ENCODE data around the gene PTCHD1.

The PTCHD1 gene

DNA sequence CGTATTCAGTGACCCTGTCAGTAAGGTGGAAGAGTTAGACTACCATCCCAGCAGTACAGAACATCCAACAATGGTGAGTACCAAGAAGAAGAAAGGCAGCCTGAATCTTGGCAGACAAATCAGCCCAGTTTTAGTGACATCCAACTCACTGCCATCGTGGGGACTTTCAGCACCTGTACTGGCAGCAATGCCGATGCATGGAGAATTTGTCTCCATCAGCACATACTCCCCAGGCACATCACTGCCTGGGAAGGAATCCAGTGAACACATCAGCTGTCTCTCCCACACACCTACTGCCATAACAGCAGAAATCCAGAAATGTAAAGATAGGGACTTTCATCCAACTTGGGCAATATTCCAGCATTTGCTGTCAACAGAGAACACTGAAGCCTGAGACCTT lies 29.8 kb downstream of the PTCHD1 start:
- DNase-seq, result no peak

DNA sequence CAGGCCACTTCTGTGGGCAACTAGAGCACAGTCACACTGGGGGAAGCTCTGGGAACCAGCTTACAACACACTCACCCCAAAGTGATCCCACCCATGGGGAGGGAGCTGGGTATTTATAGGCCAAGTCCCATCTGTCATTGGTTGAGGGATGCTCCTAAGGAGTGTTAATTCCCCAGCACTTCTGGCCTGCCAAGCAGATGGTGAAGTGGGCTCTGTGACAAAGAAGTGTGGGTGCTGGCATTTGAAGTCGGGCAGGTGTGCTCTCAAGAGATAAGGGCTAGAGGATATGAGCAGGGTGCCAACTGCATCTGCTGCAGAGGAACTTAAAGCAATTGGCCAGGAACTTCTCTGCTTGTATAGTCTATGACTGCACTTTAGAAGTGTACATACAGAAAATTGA lies 30.9 kb downstream of the PTCHD1 start:
- no peak for DNase-seq

DNA sequence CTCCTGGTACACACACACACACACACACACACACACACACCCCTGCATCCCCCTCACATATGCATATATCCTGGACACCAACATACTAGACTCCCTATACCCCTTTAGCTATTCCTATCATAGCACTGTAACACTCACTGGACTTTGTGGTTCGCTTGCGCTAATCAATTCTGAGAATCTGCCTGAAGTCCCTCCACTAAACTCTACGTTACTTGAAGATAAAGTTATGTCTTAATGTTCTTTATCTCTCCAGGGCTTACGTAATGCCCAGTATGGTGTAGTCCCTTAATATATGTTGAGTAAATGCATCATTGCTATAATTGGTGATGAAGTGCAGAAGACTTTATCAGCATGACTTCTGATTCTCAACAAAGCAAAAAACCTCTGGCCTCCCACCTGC lies 32.3 kb downstream of the PTCHD1 start:
- no peak for DNase-seq

GRCh38 chrX:23369027-23369426 lies 34.4 kb downstream of the PTCHD1 start:
- DNase-seq, result no peak

- no peak for DNase-seq
Measured at GRCh38 chrX:23372220-23372902, 37.7 kb downstream of the PTCHD1 start.

- no peak for DNase-seq
Measured at GRCh38 chrX:23373129-23373804, 38.6 kb downstream of the PTCHD1 start.

GRCh38 chrX:23374291-23374690 lies 39.6 kb downstream of the PTCHD1 start:
- DNase-seq, result no peak

- no peak for DNase-seq
Measured at GRCh38 chrX:23376581-23376980, 41.9 kb downstream of the PTCHD1 start.

- DNase-seq, result no peak
Measured at GRCh38 chrX:23380581-23380980, 45.9 kb downstream of the PTCHD1 start.

DNA sequence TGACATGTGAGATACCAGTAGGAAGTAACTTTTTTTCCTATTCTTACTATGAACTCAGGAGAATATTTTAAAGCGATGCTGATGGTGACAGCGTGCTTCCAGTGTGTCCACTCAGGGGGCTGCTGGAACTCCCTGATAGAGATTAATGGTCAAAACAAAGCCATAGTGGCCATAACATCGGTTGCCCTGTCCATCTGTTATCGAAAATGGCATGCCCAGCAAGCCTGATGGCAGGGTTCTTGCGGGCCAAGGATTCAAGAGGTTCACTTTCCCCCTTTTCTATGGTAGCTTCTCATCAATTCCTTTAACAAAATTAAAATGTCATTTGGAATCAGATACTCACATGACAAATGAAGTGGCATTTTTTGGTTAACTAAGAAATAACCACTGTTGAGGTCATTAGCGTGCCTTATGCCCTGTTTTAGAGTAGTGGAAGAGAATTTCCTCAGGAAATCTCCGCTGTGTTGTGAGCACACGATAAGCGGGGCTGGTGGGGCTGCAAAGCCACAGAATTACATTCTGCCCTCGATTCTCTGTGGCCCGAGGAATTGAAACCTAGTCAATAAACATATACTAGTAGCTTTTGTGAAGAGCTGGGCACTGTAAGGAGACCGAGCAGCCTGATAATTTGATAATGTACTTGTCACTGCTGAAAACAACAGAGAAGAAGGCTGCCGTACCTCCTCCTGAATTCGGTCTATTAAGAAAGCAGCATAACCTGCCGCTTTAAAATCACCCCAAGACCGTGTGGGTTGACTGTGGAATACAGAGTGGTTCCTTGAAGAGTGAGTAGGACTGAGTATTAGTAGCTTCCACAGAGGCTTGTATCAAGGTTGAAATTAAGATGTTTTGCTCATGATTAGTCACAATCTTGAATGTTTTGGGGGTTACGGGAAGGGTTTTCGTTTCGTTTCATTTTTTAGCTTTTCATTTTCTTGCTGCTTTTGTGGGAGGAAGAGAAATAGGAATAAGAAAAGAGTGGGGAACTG lies 46.7 kb downstream of the PTCHD1 start:
- DNase-seq, result no peak

DNA sequence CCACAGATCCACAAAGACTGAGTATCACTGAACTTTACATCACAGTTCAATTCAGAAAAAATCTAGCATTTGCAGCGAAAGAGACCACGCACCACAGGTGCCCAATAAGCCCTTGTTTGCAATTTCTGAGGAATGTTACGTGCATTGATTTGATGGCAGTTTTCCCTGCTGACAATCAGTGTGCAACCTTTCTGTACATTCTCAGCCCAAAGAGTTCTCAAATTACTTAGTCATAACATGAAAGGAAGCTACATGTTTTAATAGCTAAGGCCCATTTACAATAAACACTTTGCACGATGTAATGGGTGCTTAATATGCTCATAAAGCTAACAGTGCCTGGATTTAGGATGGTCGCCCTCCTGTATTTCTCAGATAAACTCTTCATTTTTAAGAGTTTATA lies 47.9 kb downstream of the PTCHD1 start:
- no peak for DNase-seq

GRCh38 chrX:23383411-23383810 lies 48.8 kb downstream of the PTCHD1 start:
- DNase-seq, result no peak

GRCh38 chrX:23385242-23385641 lies 50.6 kb downstream of the PTCHD1 start:
- no peak for DNase-seq

DNA sequence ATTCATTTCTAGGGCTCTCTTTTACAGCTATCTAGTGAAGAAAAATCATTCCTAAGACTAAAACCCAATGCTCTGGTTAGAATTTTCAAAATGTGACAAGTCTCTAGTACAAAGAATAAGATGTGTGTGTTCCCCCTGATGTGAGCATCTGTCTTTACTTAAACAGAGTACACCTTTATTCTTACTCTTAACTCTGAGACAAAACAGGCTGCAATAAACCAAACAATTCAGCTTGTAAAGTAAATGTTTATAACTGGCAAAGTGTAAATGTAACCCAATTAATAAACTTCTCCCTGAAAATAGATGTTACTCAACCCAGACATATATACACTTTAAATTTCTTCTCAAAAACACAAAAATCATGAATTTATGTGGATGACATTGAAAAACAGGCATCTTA lies 51.6 kb downstream of the PTCHD1 start:
- DNase-seq, result no peak

- no peak for DNase-seq
Measured at GRCh38 chrX:23386726-23387125, 52.1 kb downstream of the PTCHD1 start.

DNA sequence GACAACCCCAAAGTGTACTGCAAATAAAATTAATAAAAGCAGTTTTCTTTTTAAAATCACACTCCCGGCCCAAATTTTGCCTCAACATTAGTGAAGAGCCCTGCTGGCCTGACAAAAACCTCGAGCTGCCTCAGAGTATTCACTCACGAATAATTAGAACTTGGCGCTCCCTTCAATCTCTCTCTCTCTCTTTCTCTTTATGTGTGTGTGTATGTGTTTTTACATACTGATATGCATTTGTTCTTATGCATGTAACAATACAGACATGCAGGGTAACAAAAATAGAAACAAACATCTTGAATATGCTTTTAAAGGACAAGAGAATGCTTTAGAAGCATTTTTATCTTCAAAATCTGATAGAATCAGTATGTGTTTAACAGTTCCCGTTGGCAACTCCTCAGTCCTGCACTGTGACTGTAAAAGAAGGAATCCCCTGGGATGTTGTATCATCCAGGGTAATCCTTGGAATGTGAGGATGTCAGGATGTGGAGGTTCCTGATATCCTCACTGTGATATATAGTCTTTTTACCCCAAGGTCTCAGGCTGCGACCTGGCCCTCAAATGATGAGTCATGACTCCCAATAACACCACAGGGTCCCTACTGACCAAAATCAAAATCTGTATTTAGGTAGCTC lies 53.0 kb downstream of the PTCHD1 start:
- no peak for DNase-seq

DNA sequence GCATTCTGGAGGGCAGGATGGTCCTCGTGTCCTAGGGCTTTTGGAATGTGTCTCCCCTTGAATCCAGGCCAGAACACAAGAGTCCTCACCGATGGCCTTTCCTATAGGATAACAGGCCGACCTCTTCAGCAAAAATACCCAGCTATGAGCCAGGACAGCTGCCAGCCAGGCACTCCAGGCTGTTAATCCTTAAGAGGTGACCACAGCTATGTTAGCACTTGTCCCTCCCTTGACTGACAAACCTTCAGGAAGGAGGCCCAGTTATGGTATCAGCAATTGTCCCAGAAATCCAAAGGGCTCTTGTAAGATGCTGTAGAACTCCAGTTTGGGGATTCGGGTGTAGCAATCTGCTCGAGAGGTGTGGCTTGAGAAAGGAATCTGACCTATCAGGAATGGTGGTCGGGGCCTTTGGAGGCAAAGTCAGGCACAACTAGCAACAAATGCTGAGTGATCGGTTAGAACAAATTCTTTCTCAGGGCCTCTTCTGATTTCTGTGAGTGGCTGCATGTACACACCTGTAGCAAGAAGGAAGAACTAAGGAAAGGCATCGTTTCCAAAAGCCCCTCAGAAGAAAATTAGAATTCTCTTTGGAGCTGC lies 54.6 kb downstream of the PTCHD1 start:
- DNase-seq, result no peak

GRCh38 chrX:23390979-23391378 lies 56.3 kb downstream of the PTCHD1 start:
- DNase-seq, result no peak

DNA sequence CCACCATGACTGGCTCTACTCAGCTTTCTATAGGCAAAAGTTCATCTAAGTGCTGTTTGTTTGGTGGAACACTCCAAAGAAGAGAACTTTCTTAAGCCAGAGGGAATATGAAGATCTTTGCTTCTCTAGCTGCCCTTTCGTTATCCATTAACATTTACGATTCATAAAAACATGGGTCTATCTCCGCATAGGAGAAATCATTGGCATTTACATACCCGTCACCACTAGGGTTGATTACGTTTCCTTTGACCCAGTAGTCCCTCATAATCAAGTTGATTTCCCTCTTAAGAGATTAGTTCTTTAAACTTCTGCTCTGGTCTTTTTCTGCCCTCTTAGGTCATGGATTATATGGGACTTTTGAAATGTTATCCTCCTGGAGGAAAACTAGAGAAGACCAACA lies 57.5 kb downstream of the PTCHD1 start:
- no peak for DNase-seq

GRCh38 chrX:23394421-23394820 lies 59.8 kb downstream of the PTCHD1 start:
- DNase-seq, result no peak

DNA sequence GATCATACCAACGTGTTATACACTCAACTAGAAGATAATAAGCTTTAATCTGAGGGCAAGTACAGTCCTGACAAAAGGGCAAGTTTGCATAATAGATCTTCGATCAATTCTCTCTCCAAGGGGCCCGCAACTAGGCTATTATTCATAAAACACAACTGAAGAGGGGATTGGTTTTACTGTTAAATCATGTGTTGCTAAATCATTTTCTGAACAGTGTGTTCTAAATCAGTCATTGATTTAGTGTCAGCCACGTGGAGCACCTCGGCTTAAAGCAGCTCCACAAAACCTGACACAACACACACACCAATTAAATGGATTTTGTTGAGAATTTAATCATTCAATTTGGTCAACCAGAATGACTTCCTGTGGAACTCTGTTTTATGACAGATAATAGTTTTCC lies 61.6 kb downstream of the PTCHD1 start:
- no peak for DNase-seq

- no peak for DNase-seq
Measured at GRCh38 chrX:23398570-23398969, 63.9 kb downstream of the PTCHD1 start.

DNA sequence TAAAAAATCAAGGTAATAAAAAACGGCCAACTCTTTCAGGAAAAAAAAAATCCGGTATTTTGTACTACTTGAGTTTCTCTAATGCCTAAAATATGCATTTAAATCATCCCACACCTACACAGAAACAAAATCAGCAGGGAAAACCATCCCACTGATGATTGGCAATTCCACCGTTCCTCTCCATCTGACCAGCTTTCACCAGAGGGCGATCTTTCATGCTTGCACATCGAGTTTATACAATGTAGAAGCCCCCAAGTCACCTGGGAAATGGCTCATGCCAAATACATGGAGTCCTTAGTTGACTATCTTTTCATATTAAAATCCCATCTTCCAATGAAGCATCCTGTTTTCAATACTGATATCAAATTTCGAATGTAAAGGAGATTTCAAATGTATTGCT lies 69.2 kb downstream of the PTCHD1 start:
- no peak for DNase-seq
